Measurements from ENCODE around the gene MAP4K1. TPM values are rescaled to one million over a fixed set of nuclear protein-coding genes. Genes with fewer than 3 reads are reported as not detected.

The MAP4K1 gene
- total RNA-seq, 1 experiment from 2014 or later: 3.5 TPM

- Histone ChIP-seq H3F3A (ENCODE audit: insufficient read depth, low read depth) (peaks cover 41% of the 10 kb centered on the region), H3K27ac (no peak overlapping the region), H3K36me3 (ENCODE audit: low read depth) (no peaks in the 10 kb centered on the region), H4K20me1 (ENCODE audit: insufficient read depth) (no peaks in the 10 kb centered on the region), H2AFZ (no peak overlapping the region), H3K27me3 (ENCODE audit: insufficient read depth, low read depth) (no peaks in the 10 kb centered on the region), H3K9me3 (ENCODE audit: insufficient read depth, low read depth) (no peaks in the 10 kb centered on the region), H3K4me2 (no peak overlapping the region), H3K4me1 (replicated peaks; ENCODE audit: insufficient read depth) (peaks cover 37% of the 10 kb centered on the region), H3K4me3 (no peak overlapping the region), H3K9me2 (ENCODE audit: insufficient read depth) (no peaks in the 10 kb centered on the region), H3K79me2 (ENCODE audit: low read depth) (no peaks in the 10 kb centered on the region)
- CTCF ChIA-PET: no interaction called here
- no TSS peak for BruUV-seq (replicated peaks)
- POLR2A ChIA-PET (ENCODE audit: unreplicated experiment): interaction anchor here (0.7 kb wide), 1 partner anchor 95 kb away, joined by 4 read pairs; no protein-coding TSS in a partner anchor
- intact Hi-C loops (cut with micrococcal nuclease; ENCODE audit: unreplicated experiment): no loop called here
- no peak for TF ChIP-seq EZH2 (IDR thresholded peaks at IDR 0.05; ENCODE audit: low read depth)
- no peak for TF ChIP-seq CTCF (conservative IDR thresholded peaks at IDR 0.05)
- DNase-seq: no peak
Measured at GRCh38 chr19:38542040-38542439, 75.7 kb downstream of the MAP4K1 start.

- no peak for DNase-seq
- no peaks in the 10 kb centered on the region; the same call in 1 of the 2 replicates for H3K27me3 ChIP-seq (ENCODE audit: insufficient read depth, low read depth)
- H3K79me2 ChIP-seq (ENCODE audit: low read depth): no peaks in the 10 kb centered on the region
- no peaks in the 10 kb centered on the region for H3K9me2 ChIP-seq (ENCODE audit: insufficient read depth)
- TF ChIP-seq CTCF (conservative IDR thresholded peaks at IDR 0.05) (no peak), EZH2 (IDR thresholded peaks at IDR 0.05; ENCODE audit: low read depth) (no peak)
- intact Hi-C loops (cut with micrococcal nuclease; ENCODE audit: unreplicated experiment): no loop called here
- H3K4me1 ChIP-seq (replicated peaks; ENCODE audit: insufficient read depth): peaks cover 29% of the 10 kb centered on the region
- no peak overlapping the region for H2AFZ ChIP-seq
- no peak overlapping the region for H3K4me3 ChIP-seq
- no peaks in the 10 kb centered on the region for H3K36me3 ChIP-seq (ENCODE audit: low read depth)
- ChIA-PET POLR2A (ENCODE audit: unreplicated experiment) (no interaction called here), CTCF (no interaction called here)
- no peak overlapping the region for H3K4me2 ChIP-seq
- no peaks in the 10 kb centered on the region for H4K20me1 ChIP-seq (ENCODE audit: insufficient read depth)
- BruUV-seq (replicated peaks): no TSS peak
- no peak overlapping the region for H3K27ac ChIP-seq
- peaks cover 34% of the 10 kb centered on the region for H3F3A ChIP-seq (ENCODE audit: insufficient read depth, low read depth)
- H3K9me3 ChIP-seq (ENCODE audit: insufficient read depth, low read depth): peaks cover 11% of the 10 kb centered on the region; the same call in 1 of the 2 replicates
Measured at GRCh38 chr19:38539751-38540150, 78.0 kb downstream of the MAP4K1 start.

- CTCF ChIA-PET: interaction anchor here (0.7 kb wide), 1 partner anchor 391 kb away, joined by 6 read pairs; the partner anchor contains the start of genes MRPS12 and SARS2
- peaks cover 12% of the 10 kb centered on the region; the same call in 1 of the 2 replicates for H3K9me3 ChIP-seq (ENCODE audit: insufficient read depth, low read depth)
Measured at GRCh38 chr19:38538793-38539528, 78.8 kb downstream of the MAP4K1 start.

More at GRCh38 chr19:38538793-38539528, 78.8 kb downstream of the MAP4K1 start:
- H3F3A ChIP-seq (ENCODE audit: insufficient read depth, low read depth): peaks cover 26% of the 10 kb centered on the region
- peak in 1 of 2 experiments; percentile 59 for DNase-seq
- peaks cover 21% of the 10 kb centered on the region for H3K4me1 ChIP-seq (replicated peaks; ENCODE audit: insufficient read depth)
- POLR2A ChIA-PET (ENCODE audit: unreplicated experiment): interaction anchor here (0.6 kb wide), 1 partner anchor 309 kb away, joined by 4 read pairs; no protein-coding TSS in a partner anchor
- 0 out of 2 replicates have a peak overlapping the region, but pooled peaks have one; percentile 29 for H2AFZ ChIP-seq
- TF ChIP-seq CTCF (conservative IDR thresholded peaks at IDR 0.05) (no peak), EZH2 (IDR thresholded peaks at IDR 0.05; ENCODE audit: low read depth) (no peak)
- no peaks in the 10 kb centered on the region for H4K20me1 ChIP-seq (ENCODE audit: insufficient read depth)
- no peak overlapping the region for H3K4me3 ChIP-seq
- peak overlapping the region; percentile 48 for H3K27ac ChIP-seq
- no peaks in the 10 kb centered on the region for H3K9me2 ChIP-seq (ENCODE audit: insufficient read depth)
- H3K27me3 ChIP-seq (ENCODE audit: insufficient read depth, low read depth): no peaks in the 10 kb centered on the region; the same call in 1 of the 2 replicates
- H3K36me3 ChIP-seq (ENCODE audit: low read depth): no peaks in the 10 kb centered on the region
- no TSS peak for BruUV-seq (replicated peaks)
- no peaks in the 10 kb centered on the region for H3K79me2 ChIP-seq (ENCODE audit: low read depth)
- H3K4me2 ChIP-seq: peak overlapping the region; percentile 54
- intact Hi-C loops (cut with micrococcal nuclease; ENCODE audit: unreplicated experiment): no loop called here
